ENCODE results near the gene GLYAT.

The GLYAT gene

DNA sequence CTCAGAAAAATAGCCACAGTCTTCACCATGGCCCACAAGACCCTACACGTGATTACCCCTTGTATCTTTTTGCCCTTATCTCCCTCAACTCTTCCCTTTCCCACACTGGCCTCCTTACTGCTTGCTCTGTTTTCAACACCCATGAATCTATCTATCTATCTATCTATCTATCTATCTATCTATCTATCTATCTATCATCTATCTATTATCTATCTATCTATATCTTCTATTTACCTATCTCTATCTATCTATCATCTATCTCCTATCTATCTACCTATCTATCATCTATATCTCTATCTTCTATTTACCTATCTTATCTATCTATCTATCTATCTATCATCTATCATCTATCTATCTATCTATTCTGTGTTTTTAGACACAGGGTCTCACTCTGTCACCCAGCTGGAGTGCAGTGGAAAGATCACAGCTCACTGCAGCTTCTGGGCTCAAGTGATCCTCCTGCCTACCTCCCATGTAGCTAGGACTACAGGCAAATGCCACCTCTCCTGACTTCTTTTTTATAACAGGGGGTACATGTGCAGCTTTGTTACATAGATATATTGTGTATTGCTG, 55.1 kb downstream of the GLYAT start:
- DNase-seq (ENCODE audit: low read depth), result no peak

DNA sequence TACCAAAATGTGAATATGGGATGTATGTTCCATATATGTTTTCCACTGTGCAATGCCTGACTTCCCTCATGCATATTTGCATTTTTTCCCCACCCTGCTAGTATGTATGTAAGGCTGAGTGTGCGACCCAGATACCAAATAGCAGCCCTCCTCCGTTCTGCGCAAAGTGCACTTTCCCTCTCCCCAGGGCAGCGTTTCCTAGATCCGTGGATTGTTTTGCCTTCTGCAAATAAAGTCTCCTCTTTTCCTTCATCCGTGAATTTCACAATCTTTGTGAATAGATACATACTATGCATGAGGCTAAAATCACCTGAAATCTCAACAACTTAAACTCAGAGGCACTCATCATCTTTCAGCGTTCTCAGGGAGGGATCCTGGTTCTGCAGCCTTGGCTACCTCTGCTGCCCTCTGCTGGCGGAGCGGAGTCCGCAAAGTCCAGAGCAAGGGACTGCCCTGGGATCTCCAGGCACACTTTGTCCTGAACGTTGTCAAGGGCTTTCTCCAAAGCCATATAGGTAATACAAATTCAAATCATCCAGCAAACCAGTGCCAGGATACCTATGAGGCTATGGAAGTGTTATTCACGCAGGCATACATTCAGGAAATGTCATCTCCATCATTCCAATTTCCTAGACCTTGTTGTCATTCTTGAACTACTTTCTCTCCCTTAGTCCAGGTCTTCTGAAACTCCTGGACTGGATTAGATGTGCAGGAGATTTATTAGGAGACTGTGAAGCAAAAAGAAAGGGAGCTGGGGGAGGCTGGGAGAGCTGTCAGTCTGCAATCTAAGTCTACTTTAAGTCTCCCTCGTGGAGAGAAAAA, 56.2 kb downstream of the GLYAT start:
- DNase-seq (ENCODE audit: low read depth), result peak; percentile 69

DNA sequence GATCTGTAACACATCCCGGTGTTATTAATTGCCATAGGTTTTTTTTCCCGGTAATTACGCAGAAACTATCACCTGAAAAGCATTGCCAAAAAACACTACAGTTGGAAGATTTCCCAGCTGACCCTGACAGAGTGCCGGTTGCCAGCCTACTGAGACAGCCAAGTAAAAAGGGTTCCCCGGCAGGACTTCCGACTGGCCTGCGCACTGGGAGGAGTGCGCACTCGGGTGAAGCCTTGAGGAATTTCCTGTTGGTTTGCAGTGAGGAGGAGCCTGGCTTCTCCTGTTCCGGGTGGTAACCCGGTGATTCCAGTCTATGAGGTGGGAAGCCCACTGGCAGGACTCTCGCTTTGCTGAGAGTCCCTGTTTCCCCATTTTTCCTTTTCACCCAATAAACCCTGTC, 57.1 kb downstream of the GLYAT start:
- no peak for DNase-seq (ENCODE audit: low read depth)

DNA sequence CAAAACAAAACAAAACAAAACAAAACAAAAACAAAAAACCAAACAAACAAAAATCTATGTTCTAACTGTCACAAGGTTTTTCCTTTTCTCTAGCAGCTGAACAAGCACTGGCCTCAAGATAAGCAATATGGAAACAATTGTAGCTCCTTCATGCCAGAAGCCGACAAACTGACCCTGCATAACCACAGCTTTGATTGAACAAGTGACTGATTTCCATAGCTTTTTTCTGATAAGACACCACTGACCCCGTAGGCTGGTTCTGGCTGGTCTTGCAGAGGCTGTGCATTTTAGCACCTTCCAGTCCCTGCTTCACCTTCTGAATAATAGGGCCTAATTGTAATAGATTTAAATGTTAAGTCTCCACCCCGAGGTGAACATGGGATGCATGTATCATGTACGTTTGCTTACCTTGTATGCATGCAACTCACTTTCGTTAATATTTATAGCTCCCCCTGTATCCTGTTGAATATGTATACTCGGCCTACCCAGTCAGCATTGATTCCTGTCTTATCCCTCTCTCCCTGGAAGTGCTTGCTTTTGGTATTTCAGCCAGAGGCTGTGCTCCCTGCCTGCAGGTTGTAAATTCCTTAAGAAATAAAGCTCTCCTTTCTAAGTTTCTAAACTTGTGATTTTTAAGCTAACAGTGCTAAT, 59.6 kb downstream of the GLYAT start:
- DNase-seq (ENCODE audit: low read depth), result no peak

DNA sequence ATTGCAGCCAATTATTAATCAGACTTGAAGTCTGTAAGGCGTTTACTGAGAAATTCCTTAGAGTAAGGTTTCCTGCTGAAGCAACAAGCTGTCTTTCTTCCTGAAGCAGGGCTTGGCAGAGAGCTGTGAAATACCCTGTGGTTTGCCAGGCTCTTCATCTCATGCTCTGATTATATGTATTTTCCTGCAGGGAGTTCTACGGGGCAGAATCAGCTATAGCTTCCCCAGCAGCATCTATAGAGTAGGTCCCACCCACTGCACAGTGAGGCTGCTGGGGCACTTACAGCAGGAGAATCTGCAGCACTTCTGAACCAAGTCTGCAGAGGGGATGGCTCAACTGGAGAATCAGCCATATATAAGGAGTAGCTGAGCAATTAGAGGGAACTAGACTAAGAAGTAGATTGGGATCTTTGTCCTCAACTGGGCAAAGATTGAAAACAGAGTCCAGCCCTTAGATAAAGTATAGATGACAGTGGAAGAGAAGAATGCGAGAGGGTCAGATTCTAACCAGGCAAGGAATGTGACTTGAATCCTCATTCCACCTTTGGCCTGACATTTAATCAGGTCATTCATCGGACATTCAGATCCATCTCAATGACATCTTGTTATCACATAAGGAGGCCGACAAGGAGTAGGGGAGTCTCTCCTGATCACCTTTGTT, 71.7 kb downstream of the GLYAT start:
- no peak for DNase-seq (ENCODE audit: low read depth)

DNA sequence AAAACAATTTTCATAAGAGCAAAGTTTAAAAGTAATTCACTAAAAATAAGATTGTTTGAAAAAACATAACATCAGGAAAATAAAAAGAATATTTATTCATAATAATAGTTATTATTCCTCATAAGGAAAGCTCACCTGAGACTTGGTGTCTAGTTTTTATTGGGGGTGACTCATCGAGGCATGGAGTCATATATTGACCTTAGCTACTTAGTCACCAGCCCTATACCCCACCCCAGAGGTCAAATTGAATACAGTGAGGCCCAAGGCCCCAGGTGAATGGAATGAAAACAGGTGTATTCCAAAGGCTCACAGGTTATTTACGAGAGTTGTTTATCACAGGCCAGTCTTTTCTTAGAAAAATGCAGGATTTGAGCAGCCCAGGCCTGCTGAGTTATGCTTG, 72.3 kb downstream of the GLYAT start:
- no peak for DNase-seq (ENCODE audit: low read depth)

Measured in activated T-cell treated with anti-CD3 and anti-CD28 coated beads for 1 hour (primary cell).